ENCODE results near the gene PTMA.

Gene PTMA

GRCh38 chr2:231718799-231719198, 10.5 kb downstream of the PTMA start:
- Histone ChIP-seq H3F3A (ENCODE audit: control insufficient read depth, insufficient read depth) (peaks cover 41% of the 10 kb centered on the region), H3K36me3 (ENCODE audit: control insufficient read depth, low read length) (peaks cover 24% of the 10 kb centered on the region), H3K27ac (ENCODE audit: low read depth, low read length) (no peak overlapping the region), H3K4me1 (ENCODE audit: control insufficient read depth, low read length) (peaks cover 56% of the 10 kb centered on the region), H3K9me2 (replicated peaks; ENCODE audit: control insufficient read depth, low read length) (no peaks in the 10 kb centered on the region), H3K79me2 (ENCODE audit: control insufficient read depth, low read length) (peaks cover 8% of the 10 kb centered on the region), H3K4me3 (ENCODE audit: low read length) (no peak overlapping the region), H4K20me1 (ENCODE audit: control insufficient read depth, insufficient read depth, low read depth, low read length) (no peaks in the 10 kb centered on the region), H3K9me3 (ENCODE audit: control insufficient read depth, insufficient read depth, low read length) (0 out of 2 replicates have a peak, but pooled peaks cover 5% of the 10 kb centered on the region), H3K4me2 (ENCODE audit: low read length) (no peak overlapping the region), H3K27me3 (ENCODE audit: control insufficient read depth, low read length) (no peaks in the 10 kb centered on the region)
- no peak for TF ChIP-seq EZH2phosphoT487 (IDR thresholded peaks at IDR 0.05; ENCODE audit: borderline replicate concordance, low read length)
- no peak for TF ChIP-seq CTCF (IDR thresholded peaks at IDR 0.05; ENCODE audit: low read depth, low read length, poor library complexity, severe bottlenecking)

GRCh38 chr2:231720292-231720986, 12.1 kb downstream of the PTMA start:
- H4K20me1 ChIP-seq (ENCODE audit: control insufficient read depth, insufficient read depth, low read depth, low read length), result no peaks in the 10 kb centered on the region
- H3K36me3 ChIP-seq (ENCODE audit: control insufficient read depth, low read length), result peaks cover 9% of the 10 kb centered on the region
- peak overlapping the region; percentile 3; the same call in 1 of the 2 replicates for H3K4me3 ChIP-seq (ENCODE audit: low read length)
- H3F3A ChIP-seq (ENCODE audit: control insufficient read depth, insufficient read depth), result peaks cover 24% of the 10 kb centered on the region
- TF ChIP-seq CTCF (IDR thresholded peaks at IDR 0.05; ENCODE audit: low read depth, low read length, poor library complexity, severe bottlenecking) (no peak), EZH2phosphoT487 (IDR thresholded peaks at IDR 0.05; ENCODE audit: borderline replicate concordance, low read length) (no peak)
- peak overlapping the region; percentile 32 for H3K4me2 ChIP-seq (ENCODE audit: low read length)
- peaks cover 53% of the 10 kb centered on the region for H3K4me1 ChIP-seq (ENCODE audit: control insufficient read depth, low read length)
- H3K27ac ChIP-seq (ENCODE audit: low read depth, low read length), result peak overlapping the region; percentile 28
- H3K9me3 ChIP-seq (ENCODE audit: control insufficient read depth, insufficient read depth, low read length), result 0 out of 2 replicates have a peak, but pooled peaks cover 5% of the 10 kb centered on the region
- no peaks in the 10 kb centered on the region for H3K27me3 ChIP-seq (ENCODE audit: control insufficient read depth, low read length)
- H3K79me2 ChIP-seq (ENCODE audit: control insufficient read depth, low read length), result peaks cover 8% of the 10 kb centered on the region
- H3K9me2 ChIP-seq (replicated peaks; ENCODE audit: control insufficient read depth, low read length), result no peaks in the 10 kb centered on the region

GRCh38 chr2:231720987-231721966, 13.0 kb downstream of the PTMA start:
- Histone ChIP-seq H3K27me3 (ENCODE audit: control insufficient read depth, low read length) (no peaks in the 10 kb centered on the region), H3K9me2 (replicated peaks; ENCODE audit: control insufficient read depth, low read length) (no peaks in the 10 kb centered on the region), H3K79me2 (ENCODE audit: control insufficient read depth, low read length) (peaks cover 5% of the 10 kb centered on the region; the same call in 1 of the 2 replicates), H3K36me3 (ENCODE audit: control insufficient read depth, low read length) (peaks cover 4% of the 10 kb centered on the region), H3K9me3 (ENCODE audit: control insufficient read depth, insufficient read depth, low read length) (0 out of 2 replicates have a peak, but pooled peaks cover 5% of the 10 kb centered on the region), H3K4me1 (ENCODE audit: control insufficient read depth, low read length) (peaks cover 45% of the 10 kb centered on the region), H4K20me1 (ENCODE audit: control insufficient read depth, insufficient read depth, low read depth, low read length) (no peaks in the 10 kb centered on the region), H3K4me3 (ENCODE audit: low read length) (0 out of 2 replicates have a peak overlapping the region, but pooled peaks have one; percentile 3), H3F3A (ENCODE audit: control insufficient read depth, insufficient read depth) (peaks cover 17% of the 10 kb centered on the region), H3K27ac (ENCODE audit: low read depth, low read length) (0 out of 2 replicates have a peak overlapping the region, but pooled peaks have one; percentile 28), H3K4me2 (ENCODE audit: low read length) (peak overlapping the region; percentile 32)
- TF ChIP-seq EZH2phosphoT487 (IDR thresholded peaks at IDR 0.05; ENCODE audit: borderline replicate concordance, low read length), result no peak
- TF ChIP-seq CTCF (IDR thresholded peaks at IDR 0.05; ENCODE audit: low read depth, low read length, poor library complexity, severe bottlenecking), result peak; percentile 43

Data from DOHH2 (cell line).